Left lung (tissue), 10 donors: ENCODE measurements around the gene RARB. TPM values are rescaled to one million over a fixed set of nuclear protein-coding genes. Genes with fewer than 3 reads are reported as not detected.

Source experiments
- ATAC-seq: fragments of 200-7000 bp; cut with Tn5 transposase; one replicate; pipeline ENCODE4 v1.9.1; 2020; ENCODE audit warnings: moderate library complexity
- DNase-seq, 4 donors: peaks; one replicate each; pipeline ENCODE4 v3.0.0-alpha.2; 2013 to 2020
- H3K27ac ChIP-seq, 2 donors: fragments of 200-600 bp; sonication (generic) in 1 of 2; one replicate each; pipeline versions ENCODE4 v1.5.0 to v1.8.0; 2020 to 2021
- H3K27me3 ChIP-seq, 2 donors: fragments of 200-600 bp; sonication (generic) in 1 of 2; one replicate each; pipeline versions ENCODE4 v1.5.0 to v1.8.0; 2020 to 2021
- H3K36me3 ChIP-seq, 2 donors: fragments of 200-600 bp; sonication (generic) in 1 of 2; one replicate each; pipeline versions ENCODE4 v1.5.0 to v1.8.0; 2020 to 2021
- H3K4me1 ChIP-seq, 2 donors: fragments of 200-600 bp; one replicate each; pipeline ENCODE4 v1.8.0; 2021
- H3K4me3 ChIP-seq, 2 donors: fragments of 200-600 bp; sonication (generic) in 1 of 2; one replicate each; pipeline versions ENCODE4 v1.5.0 to v1.8.0; 2020 to 2021; ENCODE audit warnings: mild to moderate bottlenecking in 1 of 2
- H3K9me3 ChIP-seq, 2 donors: fragments of 200-600 bp; sonication (generic) in 1 of 2; one replicate each; pipeline versions ENCODE4 v1.5.0 to v1.8.0; 2020 to 2021
- intact Hi-C, 2 donors: fragments of 100-400 bp; cut with DNase I; formaldehyde crosslinking; loops; one replicate each; pipeline versions ENCODE4 v1.11.2 to v1.14.2; 2022
- polyA plus RNA-seq, 6 donors: library from polyadenylated mRNA; unstranded; fragments of 120-200 nt; gene quantifications; one replicate each; pipeline ENCODE4 v1.2.1, GENCODE V29; 2013; ENCODE audit not compliant: insufficient read length in 6 of 6
- total RNA-seq, 2 donors: library from RNA; stranded (reverse); fragmentation: NEBNext Ultra II Directional; extraction: Animal tissue kit (Norgen Biotek cat#: 25700); gene quantifications; one replicate each; pipeline ENCODE4 v1.2.1, GENCODE V29; 2021
- TF ChIP-seq, protein P1 (sequence below), 2 donors: fragments of 200-600 bp; sonication (generic) in 1 of 2; IDR thresholded peaks; one replicate each; pipeline versions ENCODE4 v1.5.0 to v1.8.0; 2021; ENCODE audit warnings: antibody characterized with exemption in 2 of 2
- donor health status: DM: no; HTN: yes; CAD: no.
- donor health status: DM: no; HTN: no; CAD: no.

RARB gene
- total and polyA plus RNA-seq, 8 donors: 4.1 to 40.1 (median 33.3) TPM

DNA sequence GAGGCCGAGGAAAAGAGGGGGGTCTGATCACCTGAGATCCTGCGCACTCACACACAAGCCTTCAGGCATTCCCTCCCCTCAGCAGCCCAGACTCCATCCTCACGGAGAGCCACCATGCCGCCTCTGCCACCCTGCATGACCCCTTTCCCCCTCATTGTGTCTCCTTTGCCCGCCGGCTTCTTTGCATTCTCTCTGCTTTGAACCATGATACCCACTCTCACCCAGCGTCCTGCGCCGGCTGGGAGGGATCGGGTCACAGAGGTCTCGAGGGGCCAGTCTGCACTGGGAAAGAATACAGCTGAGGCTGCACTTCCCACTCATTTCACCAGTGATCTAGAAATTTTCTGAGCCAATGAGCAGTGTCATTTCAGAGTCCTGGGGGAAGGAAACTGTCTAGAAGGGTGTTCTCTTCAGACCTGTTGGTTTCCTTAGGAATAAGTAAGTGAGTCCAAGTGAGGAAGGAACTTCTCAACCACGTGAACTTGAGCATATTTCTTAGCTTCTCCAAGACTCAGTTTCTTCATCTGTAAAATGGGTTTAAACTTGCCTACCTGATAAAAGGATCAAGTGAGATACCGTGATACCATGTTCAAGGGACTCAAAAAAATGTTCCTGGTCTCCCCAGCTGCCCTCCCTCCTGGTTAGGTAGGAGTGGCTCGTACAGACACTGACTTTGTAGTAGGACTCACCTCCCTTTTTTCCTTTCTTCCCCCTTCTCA lies 139.9 kb downstream of the RARB start:
- DNase-seq: no peak
- Histone ChIP-seq H3K4me3 (no peak overlapping the region), H3K27ac (no peak overlapping the region), H3K9me3 (no peaks in the 10 kb centered on the region), H3K27me3 (no peaks in the 10 kb centered on the region), H3K4me1 (no peaks in the 10 kb centered on the region), H3K36me3 (no peaks in the 10 kb centered on the region)
- TF ChIP-seq, protein P1, sequence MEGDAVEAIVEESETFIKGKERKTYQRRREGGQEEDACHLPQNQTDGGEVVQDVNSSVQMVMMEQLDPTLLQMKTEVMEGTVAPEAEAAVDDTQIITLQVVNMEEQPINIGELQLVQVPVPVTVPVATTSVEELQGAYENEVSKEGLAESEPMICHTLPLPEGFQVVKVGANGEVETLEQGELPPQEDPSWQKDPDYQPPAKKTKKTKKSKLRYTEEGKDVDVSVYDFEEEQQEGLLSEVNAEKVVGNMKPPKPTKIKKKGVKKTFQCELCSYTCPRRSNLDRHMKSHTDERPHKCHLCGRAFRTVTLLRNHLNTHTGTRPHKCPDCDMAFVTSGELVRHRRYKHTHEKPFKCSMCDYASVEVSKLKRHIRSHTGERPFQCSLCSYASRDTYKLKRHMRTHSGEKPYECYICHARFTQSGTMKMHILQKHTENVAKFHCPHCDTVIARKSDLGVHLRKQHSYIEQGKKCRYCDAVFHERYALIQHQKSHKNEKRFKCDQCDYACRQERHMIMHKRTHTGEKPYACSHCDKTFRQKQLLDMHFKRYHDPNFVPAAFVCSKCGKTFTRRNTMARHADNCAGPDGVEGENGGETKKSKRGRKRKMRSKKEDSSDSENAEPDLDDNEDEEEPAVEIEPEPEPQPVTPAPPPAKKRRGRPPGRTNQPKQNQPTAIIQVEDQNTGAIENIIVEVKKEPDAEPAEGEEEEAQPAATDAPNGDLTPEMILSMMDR (IDR thresholded peaks at IDR 0.05): no peak
- ATAC-seq: no peak
- intact Hi-C loops: no loop called here

DNA sequence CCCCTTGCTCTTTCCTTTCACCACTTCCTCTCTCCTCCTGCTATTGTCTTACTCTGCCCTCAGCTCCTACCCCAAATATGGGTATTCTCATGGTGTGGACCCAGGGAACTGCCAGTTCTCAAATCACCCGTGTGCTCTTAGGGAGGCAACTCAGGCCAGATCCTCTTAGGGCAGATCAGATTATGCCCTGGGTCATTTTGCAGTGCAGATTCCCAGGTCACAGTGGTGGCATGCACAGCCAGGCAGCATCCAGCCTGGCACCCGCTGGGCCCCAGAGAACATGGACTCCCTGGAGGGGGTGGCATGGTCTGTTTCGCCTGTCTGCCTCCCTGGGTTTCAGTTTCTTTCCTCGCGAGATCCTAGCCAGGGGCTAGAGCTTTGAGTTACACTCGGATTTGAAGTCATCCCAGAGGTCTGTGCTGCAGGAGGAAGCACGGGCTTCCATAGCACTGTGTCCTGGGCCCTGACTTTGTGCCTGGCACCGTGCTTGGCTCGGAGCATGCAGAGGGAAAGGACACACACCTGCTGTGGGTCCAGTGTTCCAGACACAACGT lies 140.5 kb downstream of the RARB start:
- Histone ChIP-seq H3K9me3 (no peaks in the 10 kb centered on the region), H3K4me3 (no peak overlapping the region), H3K4me1 (no peaks in the 10 kb centered on the region), H3K27ac (no peak overlapping the region), H3K27me3 (no peaks in the 10 kb centered on the region), H3K36me3 (no peaks in the 10 kb centered on the region)
- no peak for DNase-seq
- TF ChIP-seq, protein P1 (IDR thresholded peaks at IDR 0.05): no peak
- intact Hi-C loops: no loop called here
- no peak for ATAC-seq

DNA sequence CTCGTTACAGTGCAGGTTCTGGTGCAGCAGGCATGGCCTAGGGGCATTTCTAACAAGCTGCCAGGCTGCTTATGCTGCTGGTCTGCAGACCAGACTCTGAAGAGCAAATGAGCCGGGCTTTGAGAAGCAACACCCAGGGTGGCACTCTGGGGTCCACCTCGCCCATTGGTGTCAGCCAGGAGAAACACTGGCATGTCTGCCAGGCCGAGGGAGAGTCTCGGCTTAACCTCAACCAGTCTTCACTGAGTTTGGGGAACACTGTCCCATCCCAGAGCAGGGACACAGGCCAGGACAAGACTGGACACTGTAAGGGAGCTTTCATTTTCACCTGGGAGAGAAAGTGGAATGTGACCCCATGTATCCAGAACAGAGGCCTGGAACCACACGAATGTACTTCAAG lies 143.2 kb downstream of the RARB start:
- no peak for ATAC-seq
- intact Hi-C loops: no loop called here
- DNase-seq: no peak
- no peak overlapping the region for H3K4me3 ChIP-seq
- H3K4me1 ChIP-seq: no peaks in the 10 kb centered on the region
- no peaks in the 10 kb centered on the region for H3K36me3 ChIP-seq
- no peaks in the 10 kb centered on the region for H3K27me3 ChIP-seq
- no peaks in the 10 kb centered on the region for H3K9me3 ChIP-seq
- H3K27ac ChIP-seq: no peak overlapping the region
- TF ChIP-seq, protein P1 (IDR thresholded peaks at IDR 0.05): no peak

DNA sequence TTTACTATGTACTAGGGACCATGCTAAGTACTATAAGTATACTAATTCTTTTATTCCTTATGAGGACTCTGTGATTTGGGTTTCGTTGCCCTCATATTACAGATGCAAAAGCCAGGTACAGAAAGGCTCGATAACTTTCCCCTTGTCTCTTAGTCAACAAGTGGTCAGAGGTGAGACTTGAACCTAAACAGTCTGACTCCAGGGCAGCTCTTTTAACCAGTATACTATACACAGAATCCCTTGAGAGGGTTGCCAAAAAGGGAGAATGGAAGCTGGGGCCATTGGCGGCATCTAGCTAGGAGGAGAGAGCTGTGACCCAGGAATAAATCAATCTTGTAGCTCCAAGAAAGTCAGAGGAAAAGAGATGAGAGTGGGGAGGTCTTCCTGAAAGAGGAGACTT lies 144.3 kb downstream of the RARB start:
- Histone ChIP-seq H3K27ac (no peak overlapping the region), H3K4me1 (no peaks in the 10 kb centered on the region), H3K27me3 (no peaks in the 10 kb centered on the region), H3K9me3 (no peaks in the 10 kb centered on the region), H3K4me3 (no peak overlapping the region), H3K36me3 (no peaks in the 10 kb centered on the region)
- no peak for ATAC-seq
- intact Hi-C loops: no loop called here
- TF ChIP-seq, protein P1 (IDR thresholded peaks at IDR 0.05): no peak
- DNase-seq: no peak

DNA sequence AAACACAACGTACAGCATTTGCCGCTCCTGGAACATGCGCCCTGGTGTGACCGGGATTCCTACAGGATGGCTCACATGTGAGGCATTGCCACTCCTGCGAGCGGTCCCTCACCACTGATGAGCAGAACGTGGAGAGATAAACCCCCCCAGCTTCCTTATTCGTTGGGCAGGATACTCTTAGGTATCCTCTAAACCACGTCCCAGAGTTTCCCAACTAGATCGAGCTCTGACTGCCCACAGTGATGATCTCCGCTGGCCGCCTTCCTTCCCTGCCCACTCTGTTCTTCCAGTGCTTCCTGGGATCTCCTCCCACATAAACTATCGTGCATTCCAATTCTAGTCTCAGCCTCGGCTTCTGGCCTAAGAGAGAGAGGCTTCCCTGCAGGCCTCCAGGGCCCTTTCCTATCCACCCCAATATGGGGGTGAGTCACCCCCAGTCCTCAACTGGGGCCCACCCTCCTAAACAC lies 144.9 kb downstream of the RARB start:
- Histone ChIP-seq H3K4me1 (no peaks in the 10 kb centered on the region), H3K9me3 (no peaks in the 10 kb centered on the region), H3K27ac (peak overlapping the region in 1 of 2 donors; percentile 3), H3K27me3 (no peaks in the 10 kb centered on the region), H3K4me3 (no peak overlapping the region), H3K36me3 (no peaks in the 10 kb centered on the region)
- ATAC-seq: no peak
- DNase-seq: no peak
- TF ChIP-seq, protein P1 (IDR thresholded peaks at IDR 0.05): no peak
- intact Hi-C loops: no loop called here
